GM19397 (cell line): ENCODE measurements around the gene ABHD15.
"Not testable (repeated sequence)": the region's sequence is repeated elsewhere in the genome, so short reads cannot be mapped to it uniquely, and the experiment has no call there.

Experiments used
- ATAC-seq: cut with Tn5 transposase; IDR thresholded peaks from one replicate; pipeline ENCODE4 v1.9.1; 2021; ENCODE audit warnings: mild to moderate bottlenecking, moderate library complexity; ENCODE audit not compliant: unreplicated experiment

ABHD15 gene

DNA sequence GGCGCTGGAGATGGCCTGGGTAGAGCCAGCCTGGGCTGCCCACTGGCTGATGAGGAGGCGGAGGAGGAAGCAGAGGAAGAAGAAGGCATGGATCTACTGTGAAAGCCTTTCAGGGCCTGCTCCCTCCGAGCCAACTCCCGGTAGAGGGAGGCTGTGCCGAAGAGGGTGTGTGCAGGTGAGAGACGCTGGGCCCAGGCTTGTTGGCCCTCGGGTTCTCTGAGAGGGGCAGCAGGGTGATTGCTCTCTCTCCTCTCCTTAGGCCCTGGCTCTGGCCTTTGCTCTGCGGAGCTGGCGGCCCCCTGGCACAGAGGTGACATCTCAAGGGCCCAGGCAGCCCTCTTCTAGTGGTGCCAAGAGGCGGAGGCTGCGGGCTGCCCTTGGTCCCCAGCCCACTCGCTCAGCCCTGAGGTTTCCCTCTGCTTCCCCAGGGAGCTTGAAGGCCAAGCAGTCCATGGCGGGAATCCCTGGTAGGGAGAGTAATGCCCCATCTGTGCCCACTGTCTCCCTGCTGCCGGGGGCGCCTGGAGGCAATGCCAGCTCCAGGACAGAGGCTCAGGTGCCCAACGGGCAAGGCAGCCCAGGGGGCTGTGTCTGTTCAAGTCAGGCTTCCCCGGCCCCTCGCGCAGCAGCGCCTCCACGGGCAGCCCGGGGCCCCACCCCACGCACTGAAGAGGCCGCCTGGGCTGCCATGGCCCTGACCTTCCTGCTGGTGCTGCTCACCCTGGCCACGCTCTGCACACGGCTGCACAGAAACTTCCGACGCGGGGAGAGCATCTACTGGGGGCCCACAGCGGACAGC, 5.2 kb upstream of the ABHD15 start:
- no peak for ATAC-seq

DNA sequence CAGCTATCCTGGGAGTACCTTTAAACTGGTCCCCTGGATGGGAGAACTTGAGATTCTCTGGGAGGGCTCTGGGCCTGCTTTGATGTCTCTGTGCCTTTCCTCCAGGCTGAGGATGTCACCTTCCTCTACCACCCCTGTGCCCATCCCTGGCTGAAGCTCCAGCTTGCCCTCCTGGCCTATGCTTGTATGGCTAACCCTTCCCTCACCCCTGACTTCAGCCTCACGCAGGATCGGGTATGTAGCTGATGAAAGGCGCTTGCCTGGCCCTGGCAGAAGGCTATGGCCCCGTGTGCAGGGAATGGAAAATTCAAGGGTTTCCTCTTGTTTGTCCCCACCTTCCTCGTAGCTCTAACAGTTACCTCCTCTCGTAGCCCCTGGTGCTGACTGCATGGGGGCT, 4.6 kb upstream of the ABHD15 start:
- ATAC-seq: no peak

DNA sequence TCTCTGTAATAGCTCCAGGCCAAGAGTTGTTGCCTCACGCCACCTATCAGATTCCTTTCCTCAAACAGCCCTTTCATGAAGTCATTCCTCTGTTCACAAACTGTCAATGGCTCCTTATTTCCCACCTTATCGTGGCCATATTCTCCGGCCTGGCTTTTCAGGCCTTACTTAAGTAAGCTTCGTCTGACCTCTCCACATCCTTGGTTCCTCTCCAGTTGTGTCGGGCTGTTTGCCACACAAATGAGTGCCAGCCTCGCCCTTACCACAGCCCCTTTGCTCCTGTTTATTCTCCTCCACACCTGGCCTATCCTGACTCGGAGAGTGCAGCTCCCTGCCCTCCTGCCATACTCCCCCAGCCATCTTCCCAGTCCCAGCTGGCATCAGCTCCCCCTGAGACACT, 3.7 kb upstream of the ABHD15 start:
- no peak for ATAC-seq

- ATAC-seq: no peak
Observed at GRCh38 chr17:29569245-29569950, 2.6 kb upstream of the ABHD15 start.

GRCh38 chr17:29568331-29569244, 1.8 kb upstream of the ABHD15 start, which contains the start of gene TP53I13:
Gene TP53I13 (plus strand): TSS chr17:29568701. CDS start chr17:29568759, 58 bp downstream.
- ATAC-seq: peak; percentile 49

- peak; percentile 30 for ATAC-seq
Observed at GRCh38 chr17:29567554-29568330, 905 bp upstream of the ABHD15 start.

DNA sequence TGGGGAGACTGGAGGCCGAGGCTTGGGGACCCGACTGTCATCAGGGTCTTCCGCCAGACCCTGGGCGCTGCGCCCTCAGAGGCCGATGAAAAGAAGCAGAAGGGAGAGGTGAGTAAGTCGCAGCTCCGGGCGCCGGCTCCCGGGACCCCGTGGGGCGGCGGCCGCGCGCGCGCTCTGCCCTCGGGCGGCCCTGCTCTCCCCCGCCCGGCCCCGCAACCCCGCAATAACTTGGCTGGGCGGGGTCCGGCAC, 392 bp upstream of the ABHD15 start:
- peak; percentile 6 for ATAC-seq

- no peak for ATAC-seq
Observed at GRCh38 chr17:29565643-29566472, 979 bp downstream of the ABHD15 start.

DNA sequence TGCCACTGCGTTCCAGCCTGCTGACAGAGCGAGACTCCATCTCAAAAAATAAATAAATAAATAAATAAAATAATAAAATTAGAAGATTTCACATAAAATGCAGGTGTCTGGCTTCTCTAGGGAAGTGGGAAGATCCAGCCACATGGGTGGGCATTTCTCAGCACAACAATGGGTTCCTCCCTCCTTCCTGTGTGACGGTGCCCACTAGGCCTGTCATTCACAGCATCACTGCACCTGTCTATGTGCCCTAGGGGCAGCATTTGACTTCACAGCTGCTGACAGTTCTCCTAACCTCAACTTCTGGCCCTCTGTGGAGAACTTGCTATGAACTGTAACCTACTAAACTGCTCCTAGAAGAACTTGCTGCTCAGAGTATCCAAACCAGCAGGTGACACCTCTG, 3.0 kb downstream of the ABHD15 start:
- no peak for ATAC-seq

GRCh38 chr17:29562615-29563014, 4.2 kb downstream of the ABHD15 start:
- ATAC-seq: no peak

DNA sequence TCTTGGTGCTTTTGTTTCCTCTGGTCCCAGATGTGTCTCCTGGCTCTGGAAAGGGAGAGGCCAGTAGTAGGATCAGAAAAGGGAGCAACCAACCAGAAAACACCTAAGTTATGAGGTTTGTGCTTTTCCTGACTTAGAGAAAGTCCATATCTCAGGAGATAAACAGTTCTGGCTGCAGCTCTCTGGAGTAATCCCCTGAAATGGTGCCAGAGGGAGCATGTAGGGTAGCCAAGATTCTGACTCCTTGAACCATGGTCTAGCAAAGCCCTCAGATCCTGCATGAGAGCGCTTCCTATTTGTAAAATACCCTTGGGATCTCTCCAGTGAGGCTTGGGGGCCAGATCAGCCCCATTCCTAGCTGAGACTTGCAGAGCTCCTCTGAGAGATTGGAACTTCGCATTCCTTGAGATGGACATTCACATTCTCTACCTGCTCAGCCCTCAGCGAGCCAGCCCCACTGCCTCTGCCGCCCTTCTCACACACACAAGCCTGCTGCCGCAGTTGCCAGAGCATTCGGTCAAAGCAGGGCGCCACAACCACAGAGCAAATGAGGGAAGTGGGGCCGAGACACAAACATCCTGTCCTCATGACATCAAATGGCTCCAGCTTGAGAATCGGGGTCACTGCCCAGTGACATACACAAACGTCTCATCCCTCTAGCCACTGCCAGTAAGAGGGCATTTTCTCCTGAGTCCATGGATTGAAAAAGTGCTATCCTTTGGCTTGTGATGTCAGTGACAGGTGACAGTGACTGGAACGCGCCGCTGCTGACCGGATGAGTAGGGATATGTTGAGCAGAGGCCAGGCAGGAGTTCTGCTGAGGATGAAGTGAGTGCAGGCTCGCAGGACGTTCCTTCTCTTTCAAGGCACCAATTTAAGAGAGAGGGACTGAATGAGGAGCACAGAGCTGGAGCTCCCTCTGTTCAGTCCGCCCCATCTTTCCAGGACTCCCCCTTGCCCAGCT, 5.0 kb downstream of the ABHD15 start:
- ATAC-seq: no peak

DNA sequence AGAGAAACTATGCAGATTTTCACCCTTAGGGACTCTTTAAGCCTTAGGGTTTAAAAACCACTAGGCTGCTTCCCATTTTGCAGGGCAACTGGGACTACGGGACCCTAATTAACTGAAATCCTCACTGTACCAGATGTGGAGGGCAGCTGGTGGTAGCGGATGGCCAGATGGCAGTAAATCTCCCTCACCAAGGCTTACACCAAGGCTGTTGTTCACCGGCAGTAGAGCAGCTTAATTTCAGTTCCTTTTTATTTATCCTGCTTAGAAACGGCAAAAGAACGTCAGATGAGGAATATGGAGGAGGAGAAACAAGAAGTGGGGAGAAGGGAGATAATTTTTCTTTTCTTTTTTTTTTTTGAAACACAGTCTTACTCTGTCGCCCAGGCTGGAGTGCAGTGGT, 6.5 kb downstream of the ABHD15 start:
- no peak for ATAC-seq

DNA sequence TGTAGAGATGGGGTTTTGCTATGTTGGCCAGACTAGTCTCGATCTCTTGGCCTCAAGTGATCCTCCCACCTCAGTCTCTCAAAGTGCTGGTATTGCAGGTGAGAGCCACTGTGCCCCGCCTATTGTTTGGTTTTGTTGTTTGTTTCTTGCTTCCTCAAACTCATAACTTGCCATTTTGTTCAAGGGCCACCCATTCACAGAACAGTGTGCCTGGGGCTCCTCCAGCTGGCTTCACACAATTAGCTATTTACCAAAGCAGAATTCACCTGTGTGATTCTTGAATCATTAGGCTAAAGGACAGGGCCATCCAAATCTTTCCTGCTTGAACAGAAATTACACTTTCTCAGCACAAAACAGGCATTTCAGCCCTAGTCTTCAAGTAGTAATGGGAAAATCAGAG, 7.2 kb downstream of the ABHD15 start:
- ATAC-seq: no peak

DNA sequence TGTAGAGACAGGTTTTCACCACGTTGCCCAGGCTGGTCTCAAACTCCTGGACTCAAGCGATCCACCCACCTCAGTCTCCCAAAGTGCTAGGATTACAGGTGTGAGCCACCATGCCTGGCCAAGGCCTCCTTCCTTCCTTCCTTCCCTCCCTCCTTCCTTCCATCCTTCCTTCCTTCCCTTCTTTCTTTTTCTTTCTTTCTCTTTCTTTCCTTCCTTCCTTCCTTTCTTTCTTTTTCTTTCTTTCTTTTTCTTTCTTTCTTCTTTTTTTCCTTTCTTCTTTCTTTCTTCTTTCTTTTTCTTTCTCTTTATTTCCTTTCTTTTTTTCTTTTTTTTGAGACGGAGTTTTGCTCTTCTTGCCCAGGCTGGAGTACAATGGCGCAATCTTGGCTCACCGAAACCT, 8.7 kb downstream of the ABHD15 start:
- not testable (repeated sequence) for ATAC-seq

- no peak for ATAC-seq
Observed at GRCh38 chr17:29557739-29558116, 9.1 kb downstream of the ABHD15 start.

GRCh38 chr17:29557085-29557738, 9.6 kb downstream of the ABHD15 start:
- no peak for ATAC-seq

GRCh38 chr17:29555840-29556239, 11.0 kb downstream of the ABHD15 start:
- no peak for ATAC-seq

DNA sequence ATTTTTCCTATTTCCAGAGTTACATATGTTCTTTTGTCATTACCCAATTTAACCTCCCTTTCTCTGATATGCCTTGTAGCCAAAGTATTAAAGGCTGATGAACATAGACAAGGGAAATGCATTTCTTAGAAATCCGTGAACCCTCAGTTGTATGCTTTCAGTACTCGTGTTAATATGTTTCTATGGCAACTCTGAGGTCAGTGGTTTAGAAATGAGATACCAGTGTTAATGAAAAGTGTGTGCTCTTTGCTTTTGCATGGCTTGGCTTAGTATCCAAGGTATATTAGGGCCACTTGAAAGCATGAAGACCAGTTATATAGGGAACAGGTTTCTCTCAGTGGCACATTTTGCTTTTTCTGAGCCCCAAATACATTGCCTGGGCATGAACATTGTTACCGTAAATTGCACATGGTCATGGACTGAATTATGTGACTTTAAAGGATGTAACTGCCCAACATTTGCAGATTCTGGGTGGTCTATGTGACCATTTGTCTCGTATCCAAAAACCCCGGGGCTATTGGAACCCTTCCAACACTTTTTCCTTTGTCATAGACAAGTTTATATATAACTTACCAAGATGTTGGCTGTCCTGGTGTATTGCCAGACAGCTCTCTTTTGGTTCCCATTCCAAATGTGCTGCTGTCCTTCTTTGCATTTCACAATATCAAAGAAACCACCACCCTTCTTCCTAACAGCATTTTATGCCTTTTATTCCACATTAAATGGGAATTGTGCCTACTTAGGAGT, 17.5 kb downstream of the ABHD15 start:
- no peak for ATAC-seq
